K562 (cell line): Measurements from ENCODE around the gene EVX1. TPM values are rescaled to one million over a fixed set of nuclear protein-coding genes. Genes with fewer than 3 reads are reported as not detected.

ENCODE experiments used
- ATAC-seq: fragments of 200-7000 bp; cut with Tn5 transposase; 3 replicates; pipeline ENCODE4 v1.9.1; 2020; ENCODE audit warnings: moderate library complexity
- BruUV-seq: library from RNA; stranded (reverse); fragments of 400-500 nt; replicated peaks from 2 replicates; lab custom pipeline; 2021; lab: Mats Ljungman, UMichigan
- CTCF ChIA-PET: fragments of 300-600 bp; formaldehyde crosslinking; extraction: SDS; loops from one replicate; lab custom pipeline; 2021; ENCODE audit warnings: low intra/inter-chr PET ratio; lab: Yijun Ruan, JAX
- POLR2A ChIA-PET: fragments of 300-600, 350-650 bp; sonication (Branson Sonifier 250); formaldehyde crosslinking; extraction: SDS; loops from one replicate; lab custom pipeline; 2021; ENCODE audit warnings: antibody characterized with exemption, inconsistent platforms; lab: Yijun Ruan, JAX
- DNase-seq, 4 experiments: peaks; one replicate each; pipeline versions ENCODE4 v3.0.0 to v3.0.0-alpha.2; 2011 to 2018; ENCODE audit warnings: low spot score in 3 of 4, mixed read lengths in 3 of 4; ENCODE audit errors: extremely low read depth in 1 of 4
- FAIRE-seq: peaks from 2 replicates; lab custom pipeline; 2011; peaks lifted over from hg19 to GRCh38; lab: Jason Lieb, UNC
- H2AFZ ChIP-seq: 2 replicates; pipeline ENCODE4 v1.6.0; 2011; ENCODE audit warnings: low read depth, low read length, control low read depth, inconsistent platforms
- H3K27ac ChIP-seq: fragments of 200-600 bp; 3 replicates; pipeline ENCODE4 v1.8.0; 2011; ENCODE audit warnings: low read depth, mild to moderate bottlenecking, control low read depth, inconsistent platforms, low read length, moderate library complexity, mixed read lengths; ENCODE audit errors: extremely low read depth
- H3K27me3 ChIP-seq, 2 experiments: fragments of 300-600 bp in 1 of 2; 2 replicates in 1 of 2; 3 replicates in 1 of 2; pipeline versions ENCODE4 v1.6.0 to v1.8.0; 2011; ENCODE audit warnings: inconsistent platforms in 2 of 2, low read length in 2 of 2, mild to moderate bottlenecking in 1 of 2, mixed read lengths in 1 of 2, moderate library complexity in 1 of 2; ENCODE audit not compliant: control insufficient read depth in 2 of 2, insufficient read depth in 2 of 2
- H3K36me3 ChIP-seq: fragments of 300-600 bp; 3 replicates; pipeline ENCODE4 v1.8.0; 2011; ENCODE audit warnings: mild to moderate bottlenecking, low read length, inconsistent platforms; ENCODE audit not compliant: control insufficient read depth, insufficient read depth
- H3K4me1 ChIP-seq, 2 experiments: fragments of 200-600 bp in 1 of 2; replicated peaks in 1 of 2; 2 replicates in 1 of 2; 3 replicates in 1 of 2; pipeline versions ENCODE4 v1.5.1 to v1.8.0; 2011; ENCODE audit warnings: inconsistent platforms in 2 of 2, low read length in 2 of 2, mild to moderate bottlenecking in 1 of 2, mixed read lengths in 1 of 2, moderate library complexity in 1 of 2; ENCODE audit not compliant: control insufficient read depth in 2 of 2, insufficient read depth in 2 of 2
- H3K4me2 ChIP-seq: 2 replicates; pipeline ENCODE4 v1.6.1; 2011; ENCODE audit warnings: low read length, control low read depth, inconsistent platforms, mixed read lengths; ENCODE audit not compliant: insufficient read depth
- H3K4me3 ChIP-seq: fragments of 200-600 bp; sonication (generic), shearing (Covaris generic); 2 replicates; pipeline ENCODE4 v1.5.1; 2016; ENCODE audit warnings: control low read depth, inconsistent platforms
- H3K79me2 ChIP-seq: fragments of 200-600 bp; 3 replicates; pipeline ENCODE4 v1.8.0; 2011; ENCODE audit warnings: low read length, inconsistent platforms; ENCODE audit not compliant: control insufficient read depth, insufficient read depth
- H3K9ac ChIP-seq, 2 experiments: 2 replicates each; pipeline versions ENCODE4 v1.6.0 to v1.6.1; 2011; ENCODE audit warnings: low read depth in 2 of 2, low read length in 2 of 2, control low read depth in 1 of 2, inconsistent platforms in 1 of 2, mild to moderate bottlenecking in 1 of 2, mixed read lengths in 1 of 2; ENCODE audit not compliant: insufficient read depth in 1 of 2
- H3K9me1 ChIP-seq: one replicate; pipeline ENCODE4 v1.6.0; 2011; ENCODE audit warnings: inconsistent platforms, mild to moderate bottlenecking, low read length, moderate library complexity; ENCODE audit not compliant: control insufficient read depth, insufficient read depth
- H3K9me3 ChIP-seq: replicated peaks from 2 replicates; pipeline ENCODE4 v1.5.1; 2011; ENCODE audit warnings: low read depth, low read length, inconsistent platforms; ENCODE audit not compliant: control insufficient read depth, insufficient read depth
- H4K20me1 ChIP-seq: replicated peaks from 2 replicates; pipeline ENCODE4 v1.6.1; 2011; ENCODE audit warnings: low read length, inconsistent platforms, mixed read lengths; ENCODE audit not compliant: control insufficient read depth, insufficient read depth
- EHMT2 ChIP-seq: fragments of 450-650 bp; IDR thresholded peaks from 2 replicates; pipeline ENCODE4 v1.6.1; 2018; ENCODE audit warnings: antibody characterized with exemption
- FOXP1 ChIP-seq: sonication (generic); formaldehyde crosslinking; IDR thresholded peaks from 2 replicates; pipeline ENCODE4 v1.8.0; 2022; ENCODE audit warnings: mild to moderate bottlenecking, missing genetic modification reagents
- GABPB1 ChIP-seq: sonication (generic); formaldehyde crosslinking; IDR thresholded peaks from 2 replicates; pipeline ENCODE4 v1.8.0; 2022; ENCODE audit warnings: mild to moderate bottlenecking, missing genetic modification reagents
- ZNF184 ChIP-seq: sonication (generic); formaldehyde crosslinking; IDR thresholded peaks from 2 replicates; pipeline ENCODE4 v1.5.0; 2020; ENCODE audit warnings: missing genetic modification reagents
- ZNF197 ChIP-seq: fragments of 200-800 bp; sonication (Bioruptor generic); IDR thresholded peaks from 2 replicates; pipeline ENCODE4 v1.6.1; 2016; ENCODE audit warnings: low read depth, missing genetic modification characterization, missing compliant biosample characterization
- ZNF778 ChIP-seq: fragments of 450-650 bp; formaldehyde crosslinking; IDR thresholded peaks from 2 replicates; pipeline ENCODE4 v1.4.0; 2020; ENCODE audit warnings: mild to moderate bottlenecking, moderate library complexity
- WGBS: fragments of 100-300 bp; shearing (Covaris generic); methylation state at CpG from one replicate; pipeline ENCODE4 v1.1.6; 2016; ENCODE audit warnings: low coverage, mixed read lengths; ENCODE audit not compliant: insufficient coverage; ENCODE audit errors: missing lambda C conversion rate; 5-methylcytosine and 5-hydroxymethylcytosine counted together
- in situ Hi-C: fragments of 300-500 bp; cut with MboI; formaldehyde crosslinking; loops from 4 replicates; pipeline ENCODE4 v1.15.0; 2018; ENCODE audit warnings: inconsistent platforms, mixed read lengths
- intact Hi-C: fragments of 100-400 bp; cut with micrococcal nuclease; formaldehyde crosslinking; loops from 2 replicates; pipeline ENCODE4 v1.14.2; 2022
- polyA plus RNA-seq, 8 experiments: library from polyadenylated mRNA; depleted of rRNA in 4 of 8; stranded (reverse) in 5 of 8; unstranded in 3 of 8; fragments of >200 nt; fragmentation: Nextera tagmentation in 2 of 8; fragmentation: Illumina TruSeq in 1 of 8; extraction: Ambion mirVana in 2 of 8; extraction: Trizol in 1 of 8; gene quantifications; 2 replicates each; pipeline versions ENCODE4 v1.2.1 to v1.2.3, GENCODE V29; 2011 to 2014; ENCODE audit warnings: inconsistent platforms in 1 of 8, missing spikeins in 1 of 8
- total RNA-seq, 7 experiments: library from RNA; depleted of rRNA in 6 of 7; stranded (reverse); fragments of >200 nt in 6 of 7; fragmentation: Illumina TruSeq in 2 of 7; extraction: Trizol in 2 of 7; gene quantifications; 2 replicates each; pipeline versions ENCODE4 v1.2.1 to v1.2.3, GENCODE V29; 2011 to 2021; ENCODE audit warnings: low replicate concordance in 1 of 7
- TF ChIP-seq, protein P1 (sequence below): sonication (generic); formaldehyde crosslinking; IDR thresholded peaks from 2 replicates; pipeline ENCODE4 v1.8.0; 2022; ENCODE audit warnings: mild to moderate bottlenecking, low read depth, missing genetic modification reagents
- TF ChIP-seq, protein P2 (sequence below), 2 experiments: IDR thresholded peaks in 1 of 2; conservative IDR thresholded peaks in 1 of 2; 2 replicates each; pipeline ENCODE4 v1.6.1; 2016; ENCODE audit warnings: low read depth in 2 of 2, mild to moderate bottlenecking in 1 of 2, missing compliant biosample characterization in 1 of 2, missing genetic modification characterization in 1 of 2, moderate library complexity in 1 of 2
- TF ChIP-seq, protein P3 (sequence below): IDR thresholded peaks from 2 replicates; pipeline ENCODE4 v1.6.1; 2012; ENCODE audit warnings: low read depth, low read length, improper control_type of control experiment, borderline replicate concordance
- TF ChIP-seq, protein P4 (sequence below): fragments of 200-800 bp; sonication (Bioruptor generic); IDR thresholded peaks from 2 replicates; pipeline ENCODE4 v1.6.1; 2017; ENCODE audit warnings: missing genetic modification characterization, missing compliant biosample characterization
- TF ChIP-seq, protein P5 (sequence below), 2 experiments: fragments of 450-650 bp; IDR thresholded peaks; 2 replicates each; pipeline ENCODE4 v1.6.1; 2016

EVX1 gene
- total and polyA plus RNA-seq, 9 of the 15 experiments (the other 6 are each of a cell fraction or from before 2014, with no cell fraction given), result not detected

DNA sequence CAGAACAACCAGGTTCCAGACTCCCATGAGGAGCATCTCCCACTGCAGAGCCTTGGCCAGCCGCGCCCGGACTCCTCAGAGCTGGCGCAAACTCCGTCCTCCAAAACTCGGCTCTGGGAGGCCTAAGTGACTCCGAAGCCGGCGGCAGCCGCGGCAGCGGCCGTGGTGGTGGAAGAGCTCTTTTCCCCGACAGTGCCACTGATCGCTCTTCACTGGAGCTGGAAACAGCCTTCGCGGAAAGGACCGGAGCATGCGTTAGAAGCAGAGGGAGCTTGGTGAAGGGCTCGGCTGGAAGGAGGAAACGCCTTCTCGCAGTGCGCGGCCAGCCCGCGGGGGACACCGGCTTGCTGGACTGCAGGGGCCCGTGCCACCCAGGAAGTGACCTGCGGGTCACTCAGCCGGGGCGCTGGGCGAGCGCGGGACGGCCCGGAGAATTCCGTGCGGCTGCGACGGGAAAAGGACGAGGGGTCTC lies 37.7 kb upstream of the EVX1 start:
- no peak for ATAC-seq
- in situ Hi-C loops (loop anchor here (5.0 to 10.0 kb wide), 4 partner anchors 370 to 812 kb away; no protein-coding TSS in a partner anchor), intact Hi-C loops (no loop called here)
- POLR2A ChIA-PET, result no interaction called here
- H3K9ac ChIP-seq, result no peak overlapping the region
- no peak overlapping the region for H3K4me2 ChIP-seq
- DNase-seq, result no peak
- H2AFZ ChIP-seq, result no peak overlapping the region
- no peak for FAIRE-seq
- CTCF ChIA-PET, result interaction anchor here (0.7 kb wide), 1 partner anchor 27 kb away, joined by 3 read pairs; no protein-coding TSS in a partner anchor
- no TSS peak for BruUV-seq
- TF ChIP-seq GABPB1 (no peak), ZNF197 (no peak), ZNF184 (CRISPR knock-in tag) (no peak), EHMT2 (no peak), ZNF778 (CRISPR knock-in tag) (no peak), FOXP1 (CRISPR knock-in tag) (no peak)
- TF ChIP-seq, protein P1, sequence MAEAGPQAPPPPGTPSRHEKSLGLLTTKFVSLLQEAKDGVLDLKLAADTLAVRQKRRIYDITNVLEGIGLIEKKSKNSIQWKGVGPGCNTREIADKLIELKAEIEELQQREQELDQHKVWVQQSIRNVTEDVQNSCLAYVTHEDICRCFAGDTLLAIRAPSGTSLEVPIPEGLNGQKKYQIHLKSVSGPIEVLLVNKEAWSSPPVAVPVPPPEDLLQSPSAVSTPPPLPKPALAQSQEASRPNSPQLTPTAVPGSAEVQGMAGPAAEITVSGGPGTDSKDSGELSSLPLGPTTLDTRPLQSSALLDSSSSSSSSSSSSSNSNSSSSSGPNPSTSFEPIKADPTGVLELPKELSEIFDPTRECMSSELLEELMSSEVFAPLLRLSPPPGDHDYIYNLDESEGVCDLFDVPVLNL, result no peak
- TF ChIP-seq, protein P2, sequence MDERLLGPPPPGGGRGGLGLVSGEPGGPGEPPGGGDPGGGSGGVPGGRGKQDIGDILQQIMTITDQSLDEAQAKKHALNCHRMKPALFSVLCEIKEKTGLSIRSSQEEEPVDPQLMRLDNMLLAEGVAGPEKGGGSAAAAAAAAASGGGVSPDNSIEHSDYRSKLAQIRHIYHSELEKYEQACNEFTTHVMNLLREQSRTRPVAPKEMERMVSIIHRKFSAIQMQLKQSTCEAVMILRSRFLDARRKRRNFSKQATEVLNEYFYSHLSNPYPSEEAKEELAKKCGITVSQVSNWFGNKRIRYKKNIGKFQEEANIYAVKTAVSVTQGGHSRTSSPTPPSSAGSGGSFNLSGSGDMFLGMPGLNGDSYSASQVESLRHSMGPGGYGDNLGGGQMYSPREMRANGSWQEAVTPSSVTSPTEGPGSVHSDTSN (CRISPR knock-in tag; IDR thresholded peaks at IDR 0.05; ENCODE audit: low read depth), result no peak
- TF ChIP-seq, protein P2 (tag; conservative IDR thresholded peaks at IDR 0.05; ENCODE audit: low read depth), result no peak
- TF ChIP-seq, protein P3, sequence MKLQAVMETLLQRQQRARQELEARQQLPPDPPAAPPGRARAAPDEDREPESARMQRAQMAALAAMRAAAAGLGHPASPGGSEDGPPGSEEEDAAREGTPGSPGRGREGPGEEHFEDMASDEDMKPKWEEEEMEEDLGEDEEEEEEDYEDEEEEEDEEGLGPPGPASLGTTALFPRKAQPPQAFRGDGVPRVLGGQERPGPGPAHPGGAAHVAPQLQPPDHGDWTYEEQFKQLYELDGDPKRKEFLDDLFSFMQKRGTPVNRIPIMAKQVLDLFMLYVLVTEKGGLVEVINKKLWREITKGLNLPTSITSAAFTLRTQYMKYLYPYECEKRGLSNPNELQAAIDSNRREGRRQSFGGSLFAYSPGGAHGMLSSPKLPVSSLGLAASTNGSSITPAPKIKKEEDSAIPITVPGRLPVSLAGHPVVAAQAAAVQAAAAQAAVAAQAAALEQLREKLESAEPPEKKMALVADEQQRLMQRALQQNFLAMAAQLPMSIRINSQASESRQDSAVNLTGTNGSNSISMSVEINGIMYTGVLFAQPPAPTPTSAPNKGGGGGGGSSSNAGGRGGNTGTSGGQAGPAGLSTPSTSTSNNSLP, result no peak
- TF ChIP-seq, protein P4, sequence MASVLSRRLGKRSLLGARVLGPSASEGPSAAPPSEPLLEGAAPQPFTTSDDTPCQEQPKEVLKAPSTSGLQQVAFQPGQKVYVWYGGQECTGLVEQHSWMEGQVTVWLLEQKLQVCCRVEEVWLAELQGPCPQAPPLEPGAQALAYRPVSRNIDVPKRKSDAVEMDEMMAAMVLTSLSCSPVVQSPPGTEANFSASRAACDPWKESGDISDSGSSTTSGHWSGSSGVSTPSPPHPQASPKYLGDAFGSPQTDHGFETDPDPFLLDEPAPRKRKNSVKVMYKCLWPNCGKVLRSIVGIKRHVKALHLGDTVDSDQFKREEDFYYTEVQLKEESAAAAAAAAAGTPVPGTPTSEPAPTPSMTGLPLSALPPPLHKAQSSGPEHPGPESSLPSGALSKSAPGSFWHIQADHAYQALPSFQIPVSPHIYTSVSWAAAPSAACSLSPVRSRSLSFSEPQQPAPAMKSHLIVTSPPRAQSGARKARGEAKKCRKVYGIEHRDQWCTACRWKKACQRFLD (CRISPR knock-in tag), result no peak
- TF ChIP-seq, protein P5, sequence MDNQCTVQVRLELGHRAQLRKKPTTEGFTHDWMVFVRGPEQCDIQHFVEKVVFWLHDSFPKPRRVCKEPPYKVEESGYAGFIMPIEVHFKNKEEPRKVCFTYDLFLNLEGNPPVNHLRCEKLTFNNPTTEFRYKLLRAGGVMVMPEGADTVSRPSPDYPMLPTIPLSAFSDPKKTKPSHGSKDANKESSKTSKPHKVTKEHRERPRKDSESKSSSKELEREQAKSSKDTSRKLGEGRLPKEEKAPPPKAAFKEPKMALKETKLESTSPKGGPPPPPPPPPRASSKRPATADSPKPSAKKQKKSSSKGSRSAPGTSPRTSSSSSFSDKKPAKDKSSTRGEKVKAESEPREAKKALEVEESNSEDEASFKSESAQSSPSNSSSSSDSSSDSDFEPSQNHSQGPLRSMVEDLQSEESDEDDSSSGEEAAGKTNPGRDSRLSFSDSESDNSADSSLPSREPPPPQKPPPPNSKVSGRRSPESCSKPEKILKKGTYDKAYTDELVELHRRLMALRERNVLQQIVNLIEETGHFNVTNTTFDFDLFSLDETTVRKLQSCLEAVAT (IDR thresholded peaks at IDR 0.05), result no peak
- no peaks in the 10 kb centered on the region for H3K79me2 ChIP-seq
- no peak overlapping the region for H3K4me3 ChIP-seq
- H3K36me3 ChIP-seq, result no peaks in the 10 kb centered on the region
- H3K27me3 ChIP-seq, result peaks cover 45 to 77% of the 10 kb centered on the region in 2 experiments
- 12% methylated on average over 33 of the region's 41 CpGs for WGBS
- H3K9me3 ChIP-seq, result no peaks in the 10 kb centered on the region
- no peak overlapping the region for H3K27ac ChIP-seq
- H3K4me1 ChIP-seq, result peaks cover 0 to 15% of the 10 kb centered on the region in 2 experiments; a peak in 2 of 5 replicates
- peaks cover 9% of the 10 kb centered on the region; the same call in 1 of the 2 replicates for H4K20me1 ChIP-seq
- no peaks in the 10 kb centered on the region for H3K9me1 ChIP-seq
